Aorta (tissue), 5 donors: ENCODE results near the gene SMAP1. TPM values are rescaled to one million over a fixed set of nuclear protein-coding genes. Genes with fewer than 3 reads are reported as not detected.
A peak's percentile ranks its signal among the peaks of the same experiment; 100 is the strongest.
"Not testable (repeated sequence)": the region's sequence is repeated elsewhere in the genome, so short reads cannot be mapped to it uniquely, and the experiment has no call there.

Experiments
- ATAC-seq: fragments of 200-7000 bp; cut with Tn5 transposase; one replicate; pipeline ENCODE4 v1.9.1; 2022; ENCODE audit warnings: moderate library complexity; ENCODE audit not compliant: low FRiP score
- DNase-seq, 2 donors: peaks; one replicate each; pipeline ENCODE4 v3.0.0-alpha.2; 2020
- H3K27ac ChIP-seq, 2 donors: one replicate each; pipeline ENCODE4 v1.5.1; 2013; ENCODE audit warnings: low read length in 2 of 2, mild to moderate bottlenecking in 2 of 2, moderate library complexity in 2 of 2, control low read depth in 1 of 2, inconsistent platforms in 1 of 2, low read depth in 1 of 2
- H3K27me3 ChIP-seq, 2 donors: one replicate each; pipeline ENCODE4 v1.6.1; 2013; ENCODE audit warnings: control low read depth in 1 of 2, low read length in 1 of 2, mild to moderate bottlenecking in 1 of 2, moderate library complexity in 1 of 2; ENCODE audit not compliant: insufficient read depth in 2 of 2, control insufficient read depth in 1 of 2
- H3K36me3 ChIP-seq, 2 donors: one replicate each; pipeline ENCODE4 v1.6.1; 2013; ENCODE audit warnings: control low read depth in 1 of 2, low read length in 1 of 2, mild to moderate bottlenecking in 1 of 2; ENCODE audit not compliant: insufficient read depth in 2 of 2, control insufficient read depth in 1 of 2
- H3K4me1 ChIP-seq, 2 donors: one replicate each; pipeline ENCODE4 v1.6.1; 2013; ENCODE audit warnings: low read length in 2 of 2, control low read depth in 1 of 2, mild to moderate bottlenecking in 1 of 2, moderate library complexity in 1 of 2; ENCODE audit not compliant: insufficient read depth in 2 of 2, control insufficient read depth in 1 of 2
- H3K4me3 ChIP-seq, 2 donors: one replicate each; pipeline ENCODE4 v1.5.1; 2013; ENCODE audit warnings: low read length in 2 of 2, control low read depth in 1 of 2, mild to moderate bottlenecking in 1 of 2
- H3K9me3 ChIP-seq: one replicate; pipeline ENCODE4 v1.6.1; 2013; ENCODE audit warnings: mild to moderate bottlenecking, low read length; ENCODE audit not compliant: control insufficient read depth
- WGBS, 2 donors: extraction: QIAGEN DNeasy Blood & Tissue Kit; methylation state at CpG; one replicate each; pipeline ENCODE4 v1.1.7; 2013; 5-methylcytosine and 5-hydroxymethylcytosine counted together
- intact Hi-C, 2 donors: fragments of 100-400 bp; cut with DNase I; formaldehyde crosslinking; loops; one replicate each; pipeline versions ENCODE4 v1.14.2 to v1.15.0; 2022
- polyA plus RNA-seq, 2 donors: library from polyadenylated mRNA; stranded (reverse); fragments of 200-250 nt; gene quantifications; one replicate each; pipeline ENCODE4 v1.2.3, GENCODE V29; 2013
- total RNA-seq, 2 donors: library from RNA; stranded (reverse); fragmentation: NEBNext Ultra II Directional; extraction: Animal tissue kit (Norgen Biotek cat#: 25700); gene quantifications; one replicate each; pipeline ENCODE4 v1.2.1, GENCODE V29; 2021
- donor health status: healthy with polysubstance abuse.
- donor health status: Bipolar disorder and iron deficiency.
- donor health status: DM: no; HTN: no; CAD: no.
- donor health status: DM: no; HTN: no; CAD: no.
- donor health status: DM: yes; HTN: yes; CAD: no.

Gene SMAP1
- total and polyA plus RNA-seq, 4 donors = 11.6 to 24.7 (median 21.6) TPM

GRCh38 chr6:70739534-70739933 is 71.9 kb downstream of the SMAP1 start:
- DNase-seq = no peak
- Histone ChIP-seq H3K27me3 (no peaks in the 10 kb centered on the region), H3K4me3 (no peak overlapping the region), H3K36me3 (no peaks in the 10 kb centered on the region), H3K9me3 (no peaks in the 10 kb centered on the region), H3K4me1 (peaks cover 0 to 1% of the 10 kb centered on the region in 2 donors), H3K27ac (no peak overlapping the region)
- WGBS, 2 donors = 97 to 98% methylated on average over 2 of the region's 2 CpGs
- no peak for ATAC-seq
- intact Hi-C loops = no loop called here

- DNase-seq, H3K27me3 ChIP-seq, H3K27ac ChIP-seq, H3K4me3 ChIP-seq, H3K9me3 ChIP-seq, H3K4me1 ChIP-seq, intact Hi-C loops, H3K36me3 ChIP-seq, ATAC-seq: not testable (repeated sequence)
- 97 to 100% methylated on average over 2 of the region's 2 CpGs for WGBS, 2 donors
These were observed 73.1 kb downstream of the SMAP1 start for GRCh38 chr6:70740746-70741145.

GRCh38 chr6:70742462-70742861 is 74.8 kb downstream of the SMAP1 start:
- H3K36me3 ChIP-seq, H3K4me3 ChIP-seq, H3K27me3 ChIP-seq, H3K27ac ChIP-seq, ATAC-seq, H3K4me1 ChIP-seq, DNase-seq, intact Hi-C loops, H3K9me3 ChIP-seq: not testable (repeated sequence)
- 92% methylated on average over 3 of the region's 3 CpGs for WGBS, 2 donors

GRCh38 chr6:70753870-70754380 is 86.2 kb downstream of the SMAP1 start:
- DNase-seq (no peak), ATAC-seq (no peak)
- H3K4me3 ChIP-seq = no peak overlapping the region
- no peak overlapping the region for H3K27ac ChIP-seq
- H3K4me1 ChIP-seq = peaks cover 0 to 3% of the 10 kb centered on the region in 2 donors
- 88 to 90% methylated on average over 1 of the region's 1 CpG for WGBS, 2 donors
- H3K27me3 ChIP-seq = no peaks in the 10 kb centered on the region
- H3K9me3 ChIP-seq = no peaks in the 10 kb centered on the region
- H3K36me3 ChIP-seq = no peaks in the 10 kb centered on the region
- intact Hi-C loops = no loop called here

GRCh38 chr6:70758883-70759282 is 91.2 kb downstream of the SMAP1 start:
- WGBS, 2 donors = 0 to 47% methylated on average over 1 of the region's 1 CpG
- no peaks in the 10 kb centered on the region for H3K27me3 ChIP-seq
- no peak for DNase-seq
- no peak for ATAC-seq
- no peaks in the 10 kb centered on the region for H3K9me3 ChIP-seq
- no peak overlapping the region for H3K27ac ChIP-seq
- intact Hi-C loops = no loop called here
- no peak overlapping the region for H3K4me3 ChIP-seq
- no peaks in the 10 kb centered on the region for H3K36me3 ChIP-seq
- H3K4me1 ChIP-seq = peaks cover 0 to 3% of the 10 kb centered on the region in 2 donors

GRCh38 chr6:70763754-70764510 is 96.2 kb downstream of the SMAP1 start:
- H3K9me3 ChIP-seq = no peaks in the 10 kb centered on the region
- WGBS, 2 donors = 82 to 85% methylated on average over 4 of the region's 4 CpGs
- H3K36me3 ChIP-seq = peaks cover 0 to 2% of the 10 kb centered on the region in 2 donors
- H3K4me1 ChIP-seq = peaks cover 0 to under 1% of the 10 kb centered on the region in 2 donors
- no peak for ATAC-seq
- DNase-seq = no peak
- no peak overlapping the region for H3K4me3 ChIP-seq
- intact Hi-C loops = no loop called here
- H3K27ac ChIP-seq = no peak overlapping the region
- no peaks in the 10 kb centered on the region for H3K27me3 ChIP-seq

GRCh38 chr6:70764706-70765105 is 97.0 kb downstream of the SMAP1 start:
- Histone ChIP-seq H3K27me3 (no peaks in the 10 kb centered on the region), H3K4me3 (no peak overlapping the region), H3K27ac (no peak overlapping the region), H3K4me1 (no peaks in the 10 kb centered on the region), H3K36me3 (peaks cover 0 to 2% of the 10 kb centered on the region in 2 donors), H3K9me3 (no peaks in the 10 kb centered on the region)
- no peak for ATAC-seq
- intact Hi-C loops = no loop called here
- 95 to 97% methylated on average over 4 of the region's 4 CpGs for WGBS, 2 donors
- no peak for DNase-seq

- 94 to 96% methylated on average over 17 to 19 of the region's 19 CpGs for WGBS, 2 donors
- H3K4me1 ChIP-seq, H3K9me3 ChIP-seq, ATAC-seq, H3K27ac ChIP-seq, H3K36me3 ChIP-seq, intact Hi-C loops, H3K27me3 ChIP-seq, H3K4me3 ChIP-seq: not testable (repeated sequence)
- peak in 1 of 2 donors; percentile 57 for DNase-seq
These were observed 103.7 kb downstream of the SMAP1 start for GRCh38 chr6:70771351-70771750.

GRCh38 chr6:70779934-70780333 is 112.3 kb downstream of the SMAP1 start:
- Histone ChIP-seq H3K27me3 (no peaks in the 10 kb centered on the region), H3K4me3 (no peak overlapping the region), H3K9me3 (no peaks in the 10 kb centered on the region), H3K4me1 (no peaks in the 10 kb centered on the region), H3K27ac (no peak overlapping the region), H3K36me3 (peaks cover 0 to 2% of the 10 kb centered on the region in 2 donors)
- ATAC-seq = no peak
- intact Hi-C loops = no loop called here
- DNase-seq = no peak
- 94 to 95% methylated on average over 2 of the region's 2 CpGs for WGBS, 2 donors
